ENCODE results near the gene MUC13. TPM values are rescaled to one million over a fixed set of nuclear protein-coding genes. Genes with fewer than 3 reads are reported as not detected.

The MUC13 gene
- total RNA-seq, 2 experiments from 2014 or later = not detected

GRCh38 chr3:124886168-124887056, 48.1 kb downstream of the MUC13 start:
- ChIA-PET CTCF (ENCODE audit: unreplicated experiment) (no interaction called here), POLR2A (no interaction called here)
- Histone ChIP-seq H3K4me2 (ENCODE audit: low read length) (no peak overlapping the region), H3K79me2 (ENCODE audit: insufficient read depth, low read depth, low read length) (no peaks in the 10 kb centered on the region), H3K9me3 (ENCODE audit: low read length) (no peaks in the 10 kb centered on the region), H4K20me1 (ENCODE audit: insufficient read depth, low read length) (no peaks in the 10 kb centered on the region), H2AFZ (ENCODE audit: low read length) (no peak overlapping the region), H3K36me3 (ENCODE audit: insufficient read depth, low read length) (no peaks in the 10 kb centered on the region), H3K27ac (ENCODE audit: low read depth, low read length, poor library complexity, severe bottlenecking) (no peak overlapping the region), H3K4me3 (ENCODE audit: low read depth, low read length, poor library complexity, severe bottlenecking) (no peak overlapping the region), H3K9me2 (ENCODE audit: insufficient read depth, low read length) (no peaks in the 10 kb centered on the region), H3K4me1 (ENCODE audit: insufficient read depth, low read length, poor library complexity, severe bottlenecking) (no peaks in the 10 kb centered on the region)
- BruUV-seq (replicated peaks) = no TSS peak
- intact Hi-C loops (cut with micrococcal nuclease; ENCODE audit: unreplicated experiment) = no loop called here
- TF ChIP-seq EZH2phosphoT487 (IDR thresholded peaks at IDR 0.05; ENCODE audit: borderline replicate concordance, low read depth, low read length) (no peak), CTCF (conservative IDR thresholded peaks at IDR 0.05; ENCODE audit: low read length) (no peak)
- no peak for DNase-seq (ENCODE audit: low spot score)

GRCh38 chr3:124885466-124886167, 48.9 kb downstream of the MUC13 start:
- Histone ChIP-seq H3K4me1 (ENCODE audit: insufficient read depth, low read length, poor library complexity, severe bottlenecking) (no peaks in the 10 kb centered on the region), H3K79me2 (ENCODE audit: insufficient read depth, low read depth, low read length) (no peaks in the 10 kb centered on the region), H3K36me3 (ENCODE audit: insufficient read depth, low read length) (no peaks in the 10 kb centered on the region), H3K4me3 (ENCODE audit: low read depth, low read length, poor library complexity, severe bottlenecking) (no peak overlapping the region), H3K4me2 (ENCODE audit: low read length) (no peak overlapping the region), H3K9me2 (ENCODE audit: insufficient read depth, low read length) (no peaks in the 10 kb centered on the region), H4K20me1 (ENCODE audit: insufficient read depth, low read length) (no peaks in the 10 kb centered on the region), H2AFZ (ENCODE audit: low read length) (no peak overlapping the region), H3K9me3 (ENCODE audit: low read length) (no peaks in the 10 kb centered on the region), H3K27ac (ENCODE audit: low read depth, low read length, poor library complexity, severe bottlenecking) (no peak overlapping the region)
- TF ChIP-seq EZH2phosphoT487 (IDR thresholded peaks at IDR 0.05; ENCODE audit: borderline replicate concordance, low read depth, low read length) = no peak
- TF ChIP-seq CTCF (conservative IDR thresholded peaks at IDR 0.05; ENCODE audit: low read length) = no peak
- ChIA-PET CTCF (ENCODE audit: unreplicated experiment) (no interaction called here), POLR2A (no interaction called here)
- no TSS peak for BruUV-seq (replicated peaks)
- no peak for DNase-seq (ENCODE audit: low spot score)
- intact Hi-C loops (cut with micrococcal nuclease; ENCODE audit: unreplicated experiment) = no loop called here
